ENCODE data around the gene IL1R1.

DNA sequence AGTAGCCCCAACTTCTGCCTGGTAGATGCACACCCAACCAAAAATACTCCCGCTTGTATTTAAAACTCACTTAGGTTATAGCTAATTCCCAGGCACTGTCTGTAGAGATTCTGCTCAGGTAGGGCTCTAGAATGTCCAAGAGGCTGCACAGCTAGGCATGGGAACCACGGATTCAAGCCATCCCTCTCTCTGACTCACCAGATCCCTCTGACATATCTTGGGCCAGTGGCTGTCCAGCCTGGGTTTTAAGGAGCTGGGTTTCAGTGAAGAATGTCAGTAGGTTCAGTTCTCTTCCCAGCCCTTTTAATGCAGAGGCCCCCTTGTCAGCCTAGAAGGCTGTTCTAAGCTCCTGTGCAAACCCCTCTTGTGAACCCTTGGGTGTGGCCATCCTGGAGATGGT, 15.9 kb upstream of the IL1R1 start:
- TF ChIP-seq YY1 (IDR thresholded peaks at IDR 0.05; ENCODE audit: insufficient read depth, insufficient read length) (no peak), SUZ12 (IDR thresholded peaks at IDR 0.05; ENCODE audit: extremely low read depth, insufficient read depth, insufficient read length) (no peak)
